ENCODE results near the gene IL17RB.

GRCh38 chr3:53891497-53892285 lies 45.3 kb downstream of the IL17RB start, which contains the start of gene SELENOK:
- TF ChIP-seq CTCF (conservative IDR thresholded peaks at IDR 0.05; ENCODE audit: low read length) (no peak), EZH2phosphoT487 (IDR thresholded peaks at IDR 0.05; ENCODE audit: borderline replicate concordance) (no peak)
